Kidney capillary endothelial cell (primary cell): ENCODE measurements around the gene APBB3.

Experiments used
- DNase-seq: peaks from one replicate; pipeline ENCODE4 v3.0.0-alpha.2; 2018; ENCODE audit warnings: low spot score

APBB3 gene

GRCh38 chr5:140553657-140554056, 10.7 kb downstream of the APBB3 start:
- no peak for DNase-seq

- DNase-seq: no peak
These were observed 12.5 kb downstream of the APBB3 start for GRCh38 chr5:140551872-140552271.

- no peak for DNase-seq
These were observed 14.0 kb downstream of the APBB3 start for GRCh38 chr5:140550147-140551079.

- no peak for DNase-seq
These were observed 14.9 kb downstream of the APBB3 start for GRCh38 chr5:140549237-140550144.

GRCh38 chr5:140548791-140549190, 15.6 kb downstream of the APBB3 start:
- DNase-seq: no peak

GRCh38 chr5:140548300-140548688, 16.1 kb downstream of the APBB3 start:
- DNase-seq: no peak

GRCh38 chr5:140547508-140548299, 16.7 kb downstream of the APBB3 start, which contains the start of gene EIF4EBP3:
TSS of gene EIF4EBP3 (plus strand) at chr5:140547662. CDS start at chr5:140547738, 76 bp downstream.
- peak; percentile 92 for DNase-seq

- no peak for DNase-seq
These were observed 17.4 kb downstream of the APBB3 start for GRCh38 chr5:140546851-140547507.

GRCh38 chr5:140545606-140546005, 18.8 kb downstream of the APBB3 start:
- DNase-seq: no peak

GRCh38 chr5:140544986-140545385, 19.4 kb downstream of the APBB3 start:
- DNase-seq: no peak

GRCh38 chr5:140542972-140543371, 21.4 kb downstream of the APBB3 start:
- DNase-seq: no peak

- DNase-seq: no peak
These were observed 24.2 kb downstream of the APBB3 start for GRCh38 chr5:140540227-140540626.

- DNase-seq: no peak
These were observed 40.4 kb downstream of the APBB3 start for GRCh38 chr5:140524003-140524402.

- DNase-seq: no peak
These were observed 51.3 kb downstream of the APBB3 start for GRCh38 chr5:140513124-140513523.

- DNase-seq: no peak
These were observed 54.5 kb downstream of the APBB3 start for GRCh38 chr5:140509898-140510297.
